ENCODE measurements around the gene INSYN1. TPM values are rescaled to one million over a fixed set of nuclear protein-coding genes. Genes with fewer than 3 reads are reported as not detected.
"Not testable (repeated sequence)": the region's sequence is repeated elsewhere in the genome, so short reads cannot be mapped to it uniquely, and the experiment has no call there.

The INSYN1 gene
- total and polyA plus RNA-seq, 2 of the 13 experiments (the other 11 are each of a cell fraction or from before 2014, with no cell fraction given) = not detected

- H3K4me3 ChIP-seq (replicated peaks in 1 of 3; ENCODE audit: insufficient read depth in 1 of 3, low read depth in 2 of 3, low read length in 3 of 3); POLR2A ChIA-PET; ATAC-seq; BruUV-seq (replicated peaks); H3K9ac ChIP-seq (ENCODE audit: insufficient read depth, low read depth, low read length); H3K79me2 ChIP-seq (ENCODE audit: insufficient read depth, low read length); H3K36me3 ChIP-seq (replicated peaks in 1 of 2; ENCODE audit: control insufficient read depth in 1 of 2, insufficient read depth in 2 of 2, low read length in 2 of 2); in situ Hi-C loops (cut with HindIII; ENCODE audit: extremely low pct_ligation_motif_present, low pct_unique_long_range_greater_than_20kb); H2AFZ ChIP-seq (ENCODE audit: low read length); H3K27ac ChIP-seq (ENCODE audit: extremely low read length, insufficient read depth, low read length); FAIRE-seq; CTCF ChIA-PET (ENCODE audit: low intra/inter-chr PET ratio, low total read pairs); H3K27me3 ChIP-seq (ENCODE audit: control insufficient read depth in 1 of 2, insufficient read depth in 2 of 2, low read length in 2 of 2); intact Hi-C loops (cut with micrococcal nuclease; ENCODE audit: unreplicated experiment); H3K4me2 ChIP-seq (ENCODE audit: low read depth, low read length); DNase-seq (ENCODE audit: low spot score); H3K9me3 ChIP-seq (ENCODE audit: low read length); H4K20me1 ChIP-seq (ENCODE audit: insufficient read depth, low read length): not testable (repeated sequence)
- peak; percentile 61; the same call in 1 of the 2 replicates for TF ChIP-seq ZNF331 (CRISPR knock-in tag; IDR thresholded peaks at IDR 0.05)
- WGBS (ENCODE audit: low lambda C conversion rate) = 52% methylated on average over 8 of the region's 8 CpGs
- H3K4me1 ChIP-seq (ENCODE audit: insufficient read depth, low read length) = peaks cover 26% of the 10 kb centered on the region
Observed at GRCh38 chr15:73792899-73793541, 39.9 kb upstream of the INSYN1 start.

- intact Hi-C loops (cut with micrococcal nuclease; ENCODE audit: unreplicated experiment) (no loop called here), in situ Hi-C loops (cut with HindIII; ENCODE audit: extremely low pct_ligation_motif_present, low pct_unique_long_range_greater_than_20kb) (no loop called here)
- H3K27me3 ChIP-seq (ENCODE audit: control insufficient read depth in 1 of 2, insufficient read depth in 2 of 2, low read length in 2 of 2) = peaks cover 1 to 6% of the 10 kb centered on the region in 2 experiments; a peak in 2 of 5 replicates
- ChIA-PET POLR2A (no interaction called here), CTCF (ENCODE audit: low intra/inter-chr PET ratio, low total read pairs) (no interaction called here)
- no peak for FAIRE-seq
- ATAC-seq = peak; percentile 39; the same call in 2 of the 3 replicates
- no peak overlapping the region for H3K27ac ChIP-seq (ENCODE audit: extremely low read length, insufficient read depth, low read length)
- H3K4me2 ChIP-seq (ENCODE audit: low read depth, low read length) = no peak overlapping the region
- no peak for DNase-seq (ENCODE audit: low spot score)
- no peaks in the 10 kb centered on the region for H4K20me1 ChIP-seq (ENCODE audit: insufficient read depth, low read length)
- H3K4me1 ChIP-seq (ENCODE audit: insufficient read depth, low read length) = peaks cover 26% of the 10 kb centered on the region
- no peak overlapping the region for H3K9ac ChIP-seq (ENCODE audit: insufficient read depth, low read depth, low read length)
- BruUV-seq (replicated peaks) = no TSS peak
- no peaks in the 10 kb centered on the region for H3K36me3 ChIP-seq (replicated peaks in 1 of 2; ENCODE audit: control insufficient read depth in 1 of 2, insufficient read depth in 2 of 2, low read length in 2 of 2)
- WGBS (ENCODE audit: low lambda C conversion rate) = 29% methylated on average over 5 of the region's 7 CpGs
- H3K79me2 ChIP-seq (ENCODE audit: insufficient read depth, low read length) = no peaks in the 10 kb centered on the region
- no peak overlapping the region for H2AFZ ChIP-seq (ENCODE audit: low read length)
- no peaks in the 10 kb centered on the region for H3K9me3 ChIP-seq (ENCODE audit: low read length)
- H3K4me3 ChIP-seq (replicated peaks in 1 of 3; ENCODE audit: insufficient read depth in 1 of 3, low read depth in 2 of 3, low read length in 3 of 3) = no peak overlapping the region
- no peak for TF ChIP-seq MTA3 (CRISPR knock-in tag; IDR thresholded peaks at IDR 0.05)
- TF ChIP-seq ZNF605 (CRISPR knock-in tag; IDR thresholded peaks at IDR 0.05) = no peak
- TF ChIP-seq MXD1 (CRISPR knock-in tag; IDR thresholded peaks at IDR 0.05) = no peak
- no peak for TF ChIP-seq SOX5 (CRISPR knock-in tag; IDR thresholded peaks at IDR 0.05; ENCODE audit: borderline replicate concordance)
- no peak for TF ChIP-seq NCOA2 (CRISPR knock-in tag; IDR thresholded peaks at IDR 0.05)
- no peak for TF ChIP-seq DR1 (CRISPR knock-in tag; IDR thresholded peaks at IDR 0.05)
- TF ChIP-seq ZNF33A (CRISPR knock-in tag; IDR thresholded peaks at IDR 0.05; ENCODE audit: borderline replicate concordance) = no peak
- TF ChIP-seq ZNF556 (CRISPR knock-in tag; IDR thresholded peaks at IDR 0.05; ENCODE audit: borderline replicate concordance) = no peak
- TF ChIP-seq WIZ (CRISPR knock-in tag; IDR thresholded peaks at IDR 0.05) = no peak
- TF ChIP-seq MAFG (CRISPR knock-in tag; IDR thresholded peaks at IDR 0.05) = no peak
- no peak for TF ChIP-seq YEATS2 (CRISPR knock-in tag; IDR thresholded peaks at IDR 0.05; ENCODE audit: borderline replicate concordance)
- TF ChIP-seq ZNF142 (CRISPR knock-in tag; IDR thresholded peaks at IDR 0.05) = no peak
Observed at GRCh38 chr15:73792415-73792814, 39.3 kb upstream of the INSYN1 start.

Data from HepG2 (cell line).